Right hindlimb (tissue), 1 donor: ENCODE data around the gene AGAP1.
"Not testable (repeated sequence)": the region's sequence is repeated elsewhere in the genome, so short reads cannot be mapped to it uniquely, and the experiment has no call there.

Experiments used
- DNase-seq: peaks from one replicate; pipeline ENCODE4 v3.0.0-alpha.2; 2018

AGAP1 gene

GRCh38 chr2:235936493-235936892 lies 442.6 kb downstream of the AGAP1 start:
- no peak for DNase-seq

GRCh38 chr2:235937087-235937486 lies 443.2 kb downstream of the AGAP1 start:
- DNase-seq = no peak

- no peak for DNase-seq
These were observed 443.7 kb downstream of the AGAP1 start for GRCh38 chr2:235937526-235937925.

- DNase-seq = no peak
These were observed 444.1 kb downstream of the AGAP1 start for GRCh38 chr2:235937936-235938335.

- DNase-seq = no peak
These were observed 444.8 kb downstream of the AGAP1 start for GRCh38 chr2:235938611-235939010.

- DNase-seq = no peak
These were observed 445.6 kb downstream of the AGAP1 start for GRCh38 chr2:235939471-235939870.

- peak; percentile 48 for DNase-seq
These were observed 446.5 kb downstream of the AGAP1 start for GRCh38 chr2:235940330-235940729.

- DNase-seq = no peak
These were observed 450.7 kb downstream of the AGAP1 start for GRCh38 chr2:235944591-235944990.

GRCh38 chr2:235945608-235946140 lies 451.8 kb downstream of the AGAP1 start:
- DNase-seq = no peak

GRCh38 chr2:235946590-235946989 lies 452.7 kb downstream of the AGAP1 start:
- DNase-seq = no peak

- DNase-seq = not testable (repeated sequence)
These were observed 453.2 kb downstream of the AGAP1 start for GRCh38 chr2:235947055-235947454.

GRCh38 chr2:235949567-235950472 lies 456.0 kb downstream of the AGAP1 start:
- DNase-seq = no peak

GRCh38 chr2:235950473-235950809 lies 456.6 kb downstream of the AGAP1 start:
- no peak for DNase-seq

- no peak for DNase-seq
These were observed 457.6 kb downstream of the AGAP1 start for GRCh38 chr2:235951493-235951892.

GRCh38 chr2:235951982-235952381 lies 458.1 kb downstream of the AGAP1 start:
- no peak for DNase-seq

- no peak for DNase-seq
These were observed 458.9 kb downstream of the AGAP1 start for GRCh38 chr2:235952714-235953113.

- DNase-seq = no peak
These were observed 460.4 kb downstream of the AGAP1 start for GRCh38 chr2:235954281-235954680.

- no peak for DNase-seq
These were observed 461.1 kb downstream of the AGAP1 start for GRCh38 chr2:235954888-235955480.

- DNase-seq = no peak
These were observed 461.8 kb downstream of the AGAP1 start for GRCh38 chr2:235955664-235956063.

- no peak for DNase-seq
These were observed 462.6 kb downstream of the AGAP1 start for GRCh38 chr2:235956281-235956970.

- DNase-seq = no peak
These were observed 463.4 kb downstream of the AGAP1 start for GRCh38 chr2:235957251-235957650.

- DNase-seq = no peak
These were observed 464.5 kb downstream of the AGAP1 start for GRCh38 chr2:235958221-235958930.

- DNase-seq = no peak
These were observed 465.1 kb downstream of the AGAP1 start for GRCh38 chr2:235958931-235959410.
